Urinary bladder (tissue), 4 donors: ENCODE data around the gene GSG1L. TPM values are rescaled to one million over a fixed set of nuclear protein-coding genes. Genes with fewer than 3 reads are reported as not detected.

ENCODE experiments used
- DNase-seq: peaks from one replicate; pipeline ENCODE4 v3.0.0-alpha.2; 2015; ENCODE audit errors: extremely low spot score
- H3K27ac ChIP-seq: one replicate; pipeline ENCODE4 v1.5.1; 2013; ENCODE audit warnings: low read depth, mild to moderate bottlenecking, moderate library complexity
- H3K36me3 ChIP-seq: one replicate; pipeline ENCODE4 v1.6.1; 2013; ENCODE audit warnings: mild to moderate bottlenecking, moderate library complexity; ENCODE audit not compliant: insufficient read depth
- H3K4me1 ChIP-seq: one replicate; pipeline ENCODE4 v1.6.1; 2013; ENCODE audit warnings: mild to moderate bottlenecking, moderate library complexity; ENCODE audit not compliant: insufficient read depth
- H3K4me3 ChIP-seq: one replicate; pipeline ENCODE4 v1.5.1; 2013; ENCODE audit warnings: low read depth, low read length
- WGBS: extraction: QIAGEN DNeasy Blood & Tissue Kit; methylation state at CpG from one replicate; pipeline ENCODE4 v1.1.7; 2013; 5-methylcytosine and 5-hydroxymethylcytosine counted together
- polyA plus RNA-seq: library from polyadenylated mRNA; stranded (reverse); fragments of 200-250 nt; gene quantifications from one replicate; pipeline ENCODE4 v1.2.3, GENCODE V29; 2013
- total RNA-seq: library from RNA; depleted of rRNA; stranded (reverse); fragments of >200 nt; gene quantifications from one replicate; pipeline ENCODE4 v1.2.3, GENCODE V29; 2014
- donor health status: healthy with polysubstance abuse.
- donor health status: healthy.

GSG1L gene
- total and polyA plus RNA-seq, 2 donors: 0.53 to 1.7 TPM

GRCh38 chr16:27793249-27793622 is 270.3 kb downstream of the GSG1L start:
- H3K4me3 ChIP-seq: no peak overlapping the region
- no peaks in the 10 kb centered on the region for H3K36me3 ChIP-seq
- no peaks in the 10 kb centered on the region for H3K4me1 ChIP-seq
- H3K27ac ChIP-seq: no peak overlapping the region
- DNase-seq: no peak

GRCh38 chr16:27792486-27793248 is 270.8 kb downstream of the GSG1L start:
- no peak for DNase-seq
- H3K27ac ChIP-seq: no peak overlapping the region
- no peaks in the 10 kb centered on the region for H3K4me1 ChIP-seq
- H3K4me3 ChIP-seq: no peak overlapping the region
- H3K36me3 ChIP-seq: no peaks in the 10 kb centered on the region
- 83% methylated on average over 7 of the region's 7 CpGs for WGBS

- H3K27ac ChIP-seq: no peak overlapping the region
- H3K36me3 ChIP-seq: no peaks in the 10 kb centered on the region
- 83% methylated on average over 6 of the region's 6 CpGs for WGBS
- H3K4me3 ChIP-seq: no peak overlapping the region
- H3K4me1 ChIP-seq: no peaks in the 10 kb centered on the region
- no peak for DNase-seq
These were observed 272.2 kb downstream of the GSG1L start for GRCh38 chr16:27791404-27791719.

GRCh38 chr16:27790546-27791403 is 272.7 kb downstream of the GSG1L start:
- no peak for DNase-seq
- Histone ChIP-seq H3K4me1 (no peaks in the 10 kb centered on the region), H3K27ac (no peak overlapping the region), H3K4me3 (no peak overlapping the region), H3K36me3 (no peaks in the 10 kb centered on the region)
- 90% methylated on average over 12 of the region's 12 CpGs for WGBS

- Histone ChIP-seq H3K4me3 (no peak overlapping the region), H3K27ac (no peak overlapping the region), H3K4me1 (no peaks in the 10 kb centered on the region), H3K36me3 (no peaks in the 10 kb centered on the region)
- WGBS: 81% methylated on average over 2 of the region's 2 CpGs
- no peak for DNase-seq
These were observed 273.8 kb downstream of the GSG1L start for GRCh38 chr16:27789595-27790241.

GRCh38 chr16:27789150-27789549 is 274.4 kb downstream of the GSG1L start:
- Histone ChIP-seq H3K36me3 (no peaks in the 10 kb centered on the region), H3K4me1 (no peaks in the 10 kb centered on the region), H3K4me3 (no peak overlapping the region), H3K27ac (no peak overlapping the region)
- DNase-seq: no peak
- 94% methylated on average over 1 of the region's 1 CpG for WGBS

- Histone ChIP-seq H3K36me3 (no peaks in the 10 kb centered on the region), H3K27ac (no peak overlapping the region), H3K4me1 (no peaks in the 10 kb centered on the region), H3K4me3 (no peak overlapping the region)
- WGBS: 93% methylated on average over 6 of the region's 6 CpGs
- no peak for DNase-seq
These were observed 275.8 kb downstream of the GSG1L start for GRCh38 chr16:27787665-27788064.

- WGBS: 82% methylated on average over 19 of the region's 19 CpGs
- no peak overlapping the region for H3K4me3 ChIP-seq
- no peak overlapping the region for H3K27ac ChIP-seq
- H3K36me3 ChIP-seq: no peaks in the 10 kb centered on the region
- H3K4me1 ChIP-seq: no peaks in the 10 kb centered on the region
- DNase-seq: no peak
These were observed 276.4 kb downstream of the GSG1L start for GRCh38 chr16:27786923-27787625.

GRCh38 chr16:27786221-27786922 is 277.1 kb downstream of the GSG1L start:
- WGBS: 73% methylated on average over 16 of the region's 16 CpGs
- DNase-seq: no peak

GRCh38 chr16:27785307-27785678 is 278.2 kb downstream of the GSG1L start:
- no peaks in the 10 kb centered on the region for H3K4me1 ChIP-seq
- 91% methylated on average over 7 of the region's 7 CpGs for WGBS
- no peak overlapping the region for H3K4me3 ChIP-seq
- no peak for DNase-seq
- H3K27ac ChIP-seq: no peak overlapping the region
- no peaks in the 10 kb centered on the region for H3K36me3 ChIP-seq

More at GRCh38 chr16:27786221-27786922, 277.1 kb downstream of the GSG1L start:
- H3K27ac ChIP-seq: no peak overlapping the region
- H3K4me3 ChIP-seq: no peak overlapping the region
- no peaks in the 10 kb centered on the region for H3K4me1 ChIP-seq
- no peaks in the 10 kb centered on the region for H3K36me3 ChIP-seq

GRCh38 chr16:27784351-27785306 is 278.9 kb downstream of the GSG1L start:
- WGBS: 66% methylated on average over 20 of the region's 20 CpGs

More at GRCh38 chr16:27784351-27785306, 278.9 kb downstream of the GSG1L start:
- no peak for DNase-seq
- Histone ChIP-seq H3K4me3 (no peak overlapping the region), H3K4me1 (no peaks in the 10 kb centered on the region), H3K36me3 (no peaks in the 10 kb centered on the region), H3K27ac (no peak overlapping the region)
